Stimulated activated naive CD4-positive, alpha-beta T cell (primary cell): ENCODE data around the gene CLCNKB.

Experiments used
- DNase-seq, 6 experiments: peaks; one replicate each; lab custom pipeline; 2025; lab: John Stamatoyannopoulos, UW

The CLCNKB gene

DNA sequence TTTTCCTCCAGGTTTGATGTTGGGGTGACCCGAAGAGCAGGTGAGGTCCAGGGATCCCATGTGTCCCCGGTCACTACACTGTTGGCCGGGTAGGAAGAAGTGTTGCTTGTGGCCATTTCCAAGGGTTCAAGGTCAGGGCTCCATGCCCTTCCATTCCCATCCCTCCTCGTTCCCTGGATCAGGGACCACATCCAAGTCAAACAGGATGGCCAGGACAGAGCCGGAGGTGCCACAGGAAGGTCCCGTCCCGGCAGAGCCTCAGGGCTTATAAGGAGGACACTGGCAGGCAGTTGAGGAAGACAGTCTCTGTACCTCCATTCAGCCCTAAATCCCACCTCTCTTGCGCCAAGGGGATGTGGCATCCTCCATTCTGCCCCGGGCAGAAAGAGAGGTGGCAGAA, 51.9 kb downstream of the CLCNKB start:
- DNase-seq: no peak

DNA sequence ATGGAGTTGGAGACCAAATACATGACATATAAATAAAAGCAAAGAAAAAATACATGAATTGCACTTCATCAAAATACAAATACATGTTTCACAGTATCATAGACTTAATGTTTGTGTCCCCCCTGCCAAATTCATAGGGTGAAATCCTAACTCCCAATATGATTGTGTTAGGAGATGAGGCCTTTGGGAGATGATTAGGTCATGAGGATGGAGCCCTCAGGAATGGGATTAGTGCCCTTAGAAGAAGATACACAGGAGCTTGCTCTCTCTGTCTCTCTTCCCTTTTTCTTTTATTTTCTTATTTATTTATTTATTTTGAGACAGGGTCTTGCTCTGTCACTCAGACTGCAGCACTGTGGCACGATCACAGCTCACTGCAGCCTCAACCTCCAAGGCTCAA, 55.8 kb downstream of the CLCNKB start:
- no peak for DNase-seq

DNA sequence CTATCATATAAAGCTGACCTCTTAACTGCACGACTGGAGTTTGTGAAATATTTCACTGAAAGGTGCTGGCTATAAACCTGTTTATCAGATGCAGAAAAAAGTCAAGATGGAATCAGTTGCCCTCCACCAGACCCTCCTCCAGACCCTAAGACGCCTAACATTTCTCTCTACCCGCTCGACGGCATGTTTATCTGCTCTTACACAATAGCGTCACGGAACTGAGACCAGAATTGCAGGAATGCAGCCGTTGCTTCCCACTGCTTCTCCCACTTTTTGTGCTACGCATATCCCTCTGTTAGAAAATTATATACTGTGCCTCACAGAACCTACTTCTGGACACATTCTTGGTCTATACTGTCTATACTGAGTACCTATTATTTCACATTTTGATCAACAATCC, 58.0 kb downstream of the CLCNKB start:
- no peak for DNase-seq
